Upper lobe of right lung (tissue), 1 donor: Measurements from ENCODE around the gene RNF115. TPM values are rescaled to one million over a fixed set of nuclear protein-coding genes. Genes with fewer than 3 reads are reported as not detected.

Experiments
- ATAC-seq: fragments of 200-7000 bp; cut with Tn5 transposase; one replicate; pipeline ENCODE4 v1.9.1; 2020; ENCODE audit warnings: mild to moderate bottlenecking, moderate library complexity
- DNase-seq: peaks from one replicate; pipeline ENCODE4 v3.0.0-alpha.2; 2020
- H3K27ac ChIP-seq: fragments of 200-600 bp; one replicate; pipeline ENCODE4 v1.8.0; 2022
- H3K27me3 ChIP-seq: fragments of 200-600 bp; one replicate; pipeline ENCODE4 v1.8.0; 2022; ENCODE audit warnings: mild to moderate bottlenecking
- H3K36me3 ChIP-seq: fragments of 200-600 bp; one replicate; pipeline ENCODE4 v1.8.0; 2022
- H3K4me1 ChIP-seq: fragments of 200-600 bp; one replicate; pipeline ENCODE4 v1.8.0; 2022
- H3K4me3 ChIP-seq: fragments of 200-600 bp; one replicate; pipeline ENCODE4 v1.8.0; 2022; ENCODE audit warnings: mild to moderate bottlenecking
- H3K9me3 ChIP-seq: fragments of 200-600 bp; one replicate; pipeline ENCODE4 v1.8.0; 2022
- intact Hi-C: fragments of 100-400 bp; cut with DNase I; formaldehyde crosslinking; loops from one replicate; pipeline ENCODE4 v1.11.0; 2022
- total RNA-seq: library from RNA; stranded (reverse); fragmentation: NEBNext Ultra II Directional; extraction: Animal tissue kit (Norgen Biotek cat#: 25700); gene quantifications from one replicate; pipeline ENCODE4 v1.2.1, GENCODE V29; 2021
- TF ChIP-seq, protein P1 (sequence below): fragments of 200-600 bp; IDR thresholded peaks from one replicate; pipeline ENCODE4 v1.8.0; 2022; ENCODE audit warnings: antibody characterized with exemption
- donor health status: DM: no; HTN: yes; CAD: no; lungs with severe emphysema.

The RNF115 gene
- total RNA-seq, 1 donor from 2014 or later: 15.8 TPM

DNA sequence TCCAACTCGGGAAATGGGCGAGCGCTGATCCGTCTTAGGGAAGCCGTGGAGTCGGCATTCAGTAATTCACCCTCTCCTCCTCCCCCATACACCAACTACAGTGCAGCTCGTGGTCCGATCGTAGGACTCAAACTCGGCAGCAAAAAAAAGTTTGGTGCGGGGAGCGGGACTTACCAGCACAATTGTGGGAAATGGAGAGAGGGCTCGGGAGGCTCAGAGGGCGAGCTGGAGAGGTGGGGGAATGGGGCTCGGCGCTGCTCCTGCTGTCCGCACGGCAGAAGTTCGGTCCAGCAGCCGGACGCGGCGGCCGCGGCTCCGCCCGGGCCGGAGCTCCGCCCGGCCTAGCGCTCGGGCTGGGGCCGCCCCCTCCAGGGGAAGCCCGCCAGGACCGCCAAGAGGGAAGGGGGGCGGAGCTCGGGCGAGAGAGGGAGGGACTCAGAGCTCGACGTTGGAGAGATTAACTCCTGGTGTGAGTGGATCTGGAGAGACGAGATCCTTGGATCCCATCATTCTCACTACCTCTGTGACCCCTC lies 35.7 kb upstream of the RNF115 start:
- DNase-seq: peak; percentile 96
- Histone ChIP-seq H3K9me3 (no peaks in the 10 kb centered on the region), H3K4me1 (peaks cover 13% of the 10 kb centered on the region), H3K27me3 (no peaks in the 10 kb centered on the region), H3K27ac (peak overlapping the region; percentile 89), H3K36me3 (peaks cover 22% of the 10 kb centered on the region), H3K4me3 (peak overlapping the region; percentile 95)
- ATAC-seq: peak; percentile 91
- intact Hi-C loops: loop anchor here (10.0 kb wide), 1 partner anchor 155 kb away; no protein-coding TSS in a partner anchor
- TF ChIP-seq, protein P1, sequence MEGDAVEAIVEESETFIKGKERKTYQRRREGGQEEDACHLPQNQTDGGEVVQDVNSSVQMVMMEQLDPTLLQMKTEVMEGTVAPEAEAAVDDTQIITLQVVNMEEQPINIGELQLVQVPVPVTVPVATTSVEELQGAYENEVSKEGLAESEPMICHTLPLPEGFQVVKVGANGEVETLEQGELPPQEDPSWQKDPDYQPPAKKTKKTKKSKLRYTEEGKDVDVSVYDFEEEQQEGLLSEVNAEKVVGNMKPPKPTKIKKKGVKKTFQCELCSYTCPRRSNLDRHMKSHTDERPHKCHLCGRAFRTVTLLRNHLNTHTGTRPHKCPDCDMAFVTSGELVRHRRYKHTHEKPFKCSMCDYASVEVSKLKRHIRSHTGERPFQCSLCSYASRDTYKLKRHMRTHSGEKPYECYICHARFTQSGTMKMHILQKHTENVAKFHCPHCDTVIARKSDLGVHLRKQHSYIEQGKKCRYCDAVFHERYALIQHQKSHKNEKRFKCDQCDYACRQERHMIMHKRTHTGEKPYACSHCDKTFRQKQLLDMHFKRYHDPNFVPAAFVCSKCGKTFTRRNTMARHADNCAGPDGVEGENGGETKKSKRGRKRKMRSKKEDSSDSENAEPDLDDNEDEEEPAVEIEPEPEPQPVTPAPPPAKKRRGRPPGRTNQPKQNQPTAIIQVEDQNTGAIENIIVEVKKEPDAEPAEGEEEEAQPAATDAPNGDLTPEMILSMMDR: peak; percentile 19

DNA sequence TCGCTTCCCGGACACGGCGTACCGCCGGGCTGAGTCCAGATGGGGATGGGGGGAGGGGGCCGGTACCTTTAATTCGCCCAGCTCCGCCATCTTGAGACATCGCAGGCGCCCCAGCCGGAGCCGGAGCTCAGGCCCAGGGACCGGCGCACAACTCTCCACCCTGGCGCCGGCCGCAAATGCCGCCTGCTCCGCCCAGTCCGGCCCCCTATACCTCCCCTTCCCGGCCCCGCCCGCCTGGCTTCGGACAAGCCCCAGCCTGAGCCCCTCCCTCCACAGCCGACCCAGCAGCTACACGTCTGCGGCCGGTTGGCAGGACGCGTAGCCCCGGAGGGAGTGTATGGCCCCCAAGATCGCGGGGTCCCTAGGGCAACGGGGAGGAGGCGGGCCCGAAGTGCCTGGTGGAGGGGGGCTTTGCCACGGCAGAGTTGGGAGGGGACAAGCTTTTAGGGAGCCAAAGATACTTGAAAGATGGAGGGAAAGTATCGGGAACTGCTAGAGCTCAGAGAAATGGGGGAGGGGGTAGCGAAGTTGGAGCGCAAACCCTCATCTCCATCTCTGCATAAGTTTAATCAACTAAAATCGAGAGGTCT lies 35.1 kb upstream of the RNF115 start, which contains the start of gene PIAS3:
PIAS3 (minus strand) TSS at position 181 of the 590 bp plus-strand sequence; CDS start at position 90, 91 bp downstream.
- intact Hi-C loops: loop anchor here (10.0 kb wide), 1 partner anchor 156 kb away; no protein-coding TSS in a partner anchor
- Histone ChIP-seq H3K27me3 (no peaks in the 10 kb centered on the region), H3K4me3 (peak within 1 kb of the TSS; percentile 95), H3K4me1 (peaks cover 13% of the 10 kb centered on the region), H3K9me3 (no peaks in the 10 kb centered on the region), H3K27ac (peak within 1 kb of the TSS; percentile 89), H3K36me3 (peaks cover 28% of the 10 kb centered on the region)
- ATAC-seq (peak; percentile 96), DNase-seq (peak; percentile 98)
- TF ChIP-seq, protein P1: no peak

DNA sequence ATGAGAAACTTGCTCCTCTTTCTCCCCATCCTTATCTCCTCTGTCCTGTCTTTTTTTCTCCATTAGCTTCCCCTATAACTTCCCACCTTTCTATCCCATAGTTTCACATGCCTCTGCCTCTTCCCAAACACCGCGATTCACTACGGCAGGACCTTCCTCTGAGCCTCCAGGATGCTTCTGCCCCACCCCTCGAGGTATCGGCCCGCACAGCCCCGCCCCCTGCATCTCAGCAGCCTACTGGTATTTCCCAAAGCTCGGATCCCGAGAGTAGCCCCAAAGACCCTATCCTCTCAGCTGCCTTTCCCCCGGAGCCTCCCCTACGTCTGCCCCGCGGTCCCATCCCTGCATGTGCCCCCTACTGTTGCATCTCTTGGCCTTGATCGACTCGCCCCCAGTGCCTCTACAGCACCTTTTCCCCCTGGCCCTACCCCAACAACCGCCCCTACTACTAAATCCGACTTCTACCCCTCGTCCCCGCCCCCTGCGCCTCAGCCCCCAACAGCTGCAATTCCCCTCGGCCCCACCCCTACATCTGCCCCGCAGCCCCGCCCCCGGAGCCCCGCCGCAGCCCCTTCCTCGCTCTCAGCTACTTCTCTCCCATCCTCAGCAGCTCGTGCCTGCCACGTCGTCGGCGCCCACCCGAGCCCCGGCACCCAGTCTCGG lies 34.5 kb upstream of the RNF115 start:
- Histone ChIP-seq H3K4me3 (peak overlapping the region; percentile 95), H3K27me3 (no peaks in the 10 kb centered on the region), H3K9me3 (no peaks in the 10 kb centered on the region), H3K27ac (peak overlapping the region; percentile 89), H3K4me1 (peaks cover 13% of the 10 kb centered on the region), H3K36me3 (peaks cover 34% of the 10 kb centered on the region)
- TF ChIP-seq, protein P1: no peak
- DNase-seq (peak; percentile 82), ATAC-seq (peak; percentile 36)
- intact Hi-C loops: loop anchor here (10.0 kb wide), 1 partner anchor 156 kb away; no protein-coding TSS in a partner anchor

DNA sequence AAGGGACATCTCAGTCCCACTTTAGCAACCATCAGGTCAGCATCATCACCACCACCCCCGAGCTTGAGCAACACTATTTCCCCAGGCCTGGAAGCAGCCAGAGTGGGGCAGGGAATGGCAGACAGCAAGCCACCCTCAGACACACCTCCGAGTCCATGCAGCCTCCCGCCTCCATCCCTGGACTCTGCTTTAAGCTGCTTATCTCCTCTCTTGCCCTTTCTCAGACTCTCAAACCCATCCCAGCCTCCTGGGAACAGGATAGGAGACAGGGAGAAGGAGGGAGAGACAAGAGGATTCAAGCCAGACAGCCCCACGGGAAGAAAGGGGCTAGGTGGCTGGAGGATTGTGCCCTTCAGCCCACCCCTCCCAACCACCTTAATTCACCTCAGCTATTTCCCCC lies 33.3 kb upstream of the RNF115 start:
- TF ChIP-seq, protein P1: no peak
- no peaks in the 10 kb centered on the region for H3K9me3 ChIP-seq
- no peak overlapping the region for H3K27ac ChIP-seq
- ATAC-seq (no peak), DNase-seq (no peak)
- intact Hi-C loops: loop anchor here (10.0 kb wide), 1 partner anchor 158 kb away; no protein-coding TSS in a partner anchor
- H3K4me3 ChIP-seq: no peak overlapping the region
- H3K4me1 ChIP-seq: peaks cover 13% of the 10 kb centered on the region
- peaks cover 45% of the 10 kb centered on the region for H3K36me3 ChIP-seq
- H3K27me3 ChIP-seq: no peaks in the 10 kb centered on the region

DNA sequence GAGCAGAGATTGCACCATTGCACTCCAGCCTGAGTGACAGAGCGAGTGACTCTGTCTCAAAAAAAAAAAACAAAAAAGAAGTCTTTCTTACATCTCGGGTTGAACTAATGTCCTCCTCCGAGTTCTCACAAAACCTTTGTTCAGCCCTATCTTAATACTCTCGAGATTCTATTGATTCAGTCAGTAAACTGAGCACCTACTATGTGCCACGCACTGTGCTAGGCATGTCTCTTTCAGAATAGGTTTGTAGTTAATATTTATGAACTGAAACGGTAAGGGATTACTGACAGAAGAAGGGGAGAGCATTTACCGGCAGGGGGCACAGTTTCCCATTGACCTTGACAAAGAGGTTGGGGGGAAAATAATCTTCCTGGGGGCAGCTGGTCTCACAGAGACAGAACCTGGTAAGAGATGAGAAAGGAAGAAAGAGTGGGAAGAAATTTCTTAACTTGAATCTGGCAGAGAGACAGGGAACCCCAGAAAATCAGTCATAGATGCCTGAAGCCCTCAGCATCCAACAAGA lies 31.6 kb upstream of the RNF115 start:
- Histone ChIP-seq H3K27ac (no peak overlapping the region), H3K27me3 (no peaks in the 10 kb centered on the region), H3K4me1 (peaks cover 13% of the 10 kb centered on the region), H3K36me3 (peaks cover 62% of the 10 kb centered on the region), H3K9me3 (no peaks in the 10 kb centered on the region), H3K4me3 (no peak overlapping the region)
- TF ChIP-seq, protein P1: no peak
- ATAC-seq (no peak), DNase-seq (no peak)
- intact Hi-C loops: loop anchor here (10.0 kb wide), 1 partner anchor 159 kb away; no protein-coding TSS in a partner anchor
